HepG2 (cell line): ENCODE measurements around the gene ABCC1. TPM values are rescaled to one million over a fixed set of nuclear protein-coding genes. Genes with fewer than 3 reads are reported as not detected.

Source experiments
- ATF1 ChIP-seq: IDR thresholded peaks from 2 replicates; pipeline ENCODE4 v1.6.1; 2016; ENCODE audit warnings: mild to moderate bottlenecking, control low read depth
- ATF5 ChIP-seq: sonication (generic); formaldehyde crosslinking; IDR thresholded peaks from 2 replicates; pipeline ENCODE4 v1.4.0; 2020; ENCODE audit warnings: mild to moderate bottlenecking, low read depth, missing genetic modification reagents
- HOXA5 ChIP-seq: sonication (generic); formaldehyde crosslinking; IDR thresholded peaks from 2 replicates; pipeline ENCODE4 v1.4.0; 2020; ENCODE audit warnings: missing genetic modification reagents
- JDP2 ChIP-seq: sonication (generic); formaldehyde crosslinking; IDR thresholded peaks from 2 replicates; pipeline ENCODE4 v1.8.1; 2022; ENCODE audit warnings: missing genetic modification reagents, borderline replicate concordance
- PTBP1 ChIP-seq: fragments of 200-400 bp; formaldehyde crosslinking; IDR thresholded peaks from 2 replicates; pipeline ENCODE4 v1.6.1; 2018; ENCODE audit warnings: low read length, low read depth; ENCODE audit not compliant: poor library complexity, severe bottlenecking
- RAD21 ChIP-seq: fragments of 450-650 bp; formaldehyde crosslinking; IDR thresholded peaks from 2 replicates; pipeline ENCODE4 v1.5.0; 2020; ENCODE audit warnings: mild to moderate bottlenecking
- RAD51 ChIP-seq: fragments of 450-650 bp; IDR thresholded peaks from 2 replicates; pipeline ENCODE4 v1.6.1; 2016; ENCODE audit warnings: borderline replicate concordance
- RERE ChIP-seq: IDR thresholded peaks from 2 replicates; pipeline ENCODE4 v1.6.1; 2016; ENCODE audit warnings: low read depth, missing genetic modification reagents, missing compliant biosample characterization
- RORA ChIP-seq: sonication (generic); formaldehyde crosslinking; IDR thresholded peaks from 2 replicates; pipeline ENCODE4 v1.5.0; 2020; ENCODE audit warnings: mild to moderate bottlenecking, missing genetic modification reagents, moderate library complexity
- SIX1 ChIP-seq: sonication (generic); formaldehyde crosslinking; IDR thresholded peaks from 2 replicates; pipeline ENCODE4 v1.4.0; 2020; ENCODE audit warnings: missing genetic modification reagents, borderline replicate concordance
- U2AF2 ChIP-seq: fragments of 200-400 bp; formaldehyde crosslinking; IDR thresholded peaks from 2 replicates; pipeline ENCODE4 v1.6.1; 2017; ENCODE audit warnings: low read depth, mild to moderate bottlenecking, low read length
- ZC3H4 ChIP-seq: sonication (generic); formaldehyde crosslinking; IDR thresholded peaks from 2 replicates; pipeline ENCODE4 v1.4.0; 2020; ENCODE audit warnings: missing genetic modification reagents, borderline replicate concordance
- ZNF281 ChIP-seq: sonication (generic); formaldehyde crosslinking; IDR thresholded peaks from 2 replicates; pipeline ENCODE4 v1.4.0; 2020; ENCODE audit warnings: missing genetic modification reagents, borderline replicate concordance
- ZNF513 ChIP-seq: sonication (generic); formaldehyde crosslinking; conservative IDR thresholded peaks from 2 replicates; pipeline ENCODE4 v1.5.0; 2020; ENCODE audit warnings: missing genetic modification reagents
- ZNF557 ChIP-seq: sonication (generic); formaldehyde crosslinking; IDR thresholded peaks from 2 replicates; pipeline ENCODE4 v1.4.0; 2020; ENCODE audit warnings: missing genetic modification reagents
- ZNF580 ChIP-seq: IDR thresholded peaks from 2 replicates; pipeline ENCODE4 v1.6.1; 2016; ENCODE audit warnings: low read depth, borderline replicate concordance
- ZNF691 ChIP-seq: sonication (generic); formaldehyde crosslinking; IDR thresholded peaks from 2 replicates; pipeline ENCODE4 v1.4.0; 2020; ENCODE audit warnings: missing genetic modification reagents, low read depth, mild to moderate bottlenecking, borderline replicate concordance
- polyA plus RNA-seq, 8 experiments: library from polyadenylated mRNA; depleted of rRNA in 3 of 8; stranded (reverse) in 7 of 8; unstranded in 1 of 8; fragments of >200 nt; fragmentation: Illumina TruSeq in 4 of 8; extraction: Trizol in 4 of 8; gene quantifications; 2 replicates each; pipeline versions ENCODE4 v1.2.1 to v1.2.3, GENCODE V29; 2011 to 2016; ENCODE audit warnings: low read depth in 4 of 8, missing spikeins in 1 of 8, mixed read lengths in 1 of 8; ENCODE audit not compliant: insufficient read depth in 1 of 8
- total RNA-seq, 5 experiments: library from RNA; depleted of rRNA; stranded (reverse); fragments of >200 nt; fragmentation: Illumina TruSeq; extraction: Trizol; gene quantifications; 2 replicates each; pipeline ENCODE4 v1.2.3, GENCODE V29; 2016; ENCODE audit warnings: low read depth in 1 of 5

Gene ABCC1
- total and polyA plus RNA-seq, 2 of the 13 experiments (the other 11 are each of a cell fraction or from before 2014, with no cell fraction given): 13.0 to 30.6 TPM

- TF ChIP-seq ZNF691 (CRISPR knock-in tag) (no peak; the same call in 1 of the 2 replicates), JDP2 (CRISPR knock-in tag) (no peak), ZNF513 (no peak), SIX1 (CRISPR knock-in tag) (no peak), ZNF557 (no peak), ZNF281 (peak; percentile 33; the same call in 1 of the 2 replicates), HOXA5 (CRISPR knock-in tag) (no peak), ZC3H4 (CRISPR knock-in tag) (no peak), PTBP1 (no peak), RERE (no peak), ZNF580 (CRISPR knock-in tag) (no peak), RORA (CRISPR knock-in tag) (no peak), ATF5 (CRISPR knock-in tag) (no peak), RAD51 (no peak), ATF1 (CRISPR knock-in tag) (no peak), U2AF2 (no peak), RAD21 (CRISPR knock-in tag) (no peak)
These were observed 745 bp upstream of the ABCC1 start (continued) for GRCh38 chr16:15948532-15949209.
